Right lobe of liver (tissue), 6 donors: ENCODE measurements around the gene ACSS1. TPM values are rescaled to one million over a fixed set of nuclear protein-coding genes. Genes with fewer than 3 reads are reported as not detected.

Source experiments
- ATAC-seq, 4 donors: fragments of 200-7000 bp; cut with Tn5 transposase; one replicate each; pipeline ENCODE4 v1.9.1; 2020; ENCODE audit warnings: mild to moderate bottlenecking in 4 of 4, moderate library complexity in 4 of 4
- DNase-seq, 3 donors: peaks; one replicate each; pipeline ENCODE4 v3.0.0-alpha.2; 2020
- H3K27ac ChIP-seq, 3 donors: fragments of 200-600 bp; one replicate each; pipeline ENCODE4 v1.8.0; 2022
- H3K27me3 ChIP-seq, 2 donors: fragments of 200-600 bp; one replicate each; pipeline ENCODE4 v1.8.0; 2022
- H3K36me3 ChIP-seq, 4 donors: fragments of 200-600 bp; sonication (generic) in 1 of 4; one replicate each; pipeline versions ENCODE4 v1.5.1 to v1.8.0; 2017 to 2022; ENCODE audit warnings: control low read depth in 1 of 4
- H3K4me1 ChIP-seq, 4 donors: fragments of 200-600 bp; sonication (generic) in 1 of 4; one replicate each; pipeline versions ENCODE4 v1.5.1 to v1.8.0; 2017 to 2022; ENCODE audit warnings: control low read depth in 1 of 4
- H3K4me3 ChIP-seq, 3 donors: fragments of 200-600 bp; one replicate each; pipeline ENCODE4 v1.8.0; 2022
- H3K9me3 ChIP-seq, 4 donors: fragments of 200-600 bp; sonication (generic) in 1 of 4; one replicate each; pipeline versions ENCODE4 v1.5.1 to v1.8.0; 2017 to 2022; ENCODE audit warnings: control low read depth in 1 of 4
- CTCF ChIP-seq, 4 donors: fragments of 200-600 bp in 3 of 4; fragments of 450-650 bp in 1 of 4; IDR thresholded peaks; one replicate each; pipeline versions ENCODE4 v1.5.1 to v1.8.0; 2016 to 2022; ENCODE audit warnings: antibody characterized with exemption in 4 of 4, mild to moderate bottlenecking in 2 of 4
- POLR2A ChIP-seq: fragments of 450-650 bp; IDR thresholded peaks from one replicate; pipeline ENCODE4 v1.6.1; 2017; ENCODE audit warnings: antibody characterized with exemption, mild to moderate bottlenecking
- WGBS: methylation state at CpG from one replicate; pipeline ENCODE4 v1.1.6; 2018; ENCODE audit warnings: low coverage, low lambda C conversion rate; ENCODE audit not compliant: insufficient coverage; ENCODE audit errors: missing lambda C conversion rate; 5-methylcytosine and 5-hydroxymethylcytosine counted together
- intact Hi-C, 2 donors: fragments of 100-400 bp; cut with DNase I; formaldehyde crosslinking; loops; one replicate each; pipeline versions ENCODE4 v1.11.2 to v1.14.1; 2022
- long read RNA-seq: library from polyadenylated mRNA; unstranded; transcript quantifications from one replicate; pipeline ENCODE4 v2.0.0, GENCODE V29; 2019
- total RNA-seq, 6 experiments: library from RNA; depleted of rRNA in 2 of 6; stranded (reverse); fragments of >200 nt in 2 of 6; fragmentation: NEBNext Ultra II Directional in 3 of 6; extraction: Animal tissue kit (Norgen Biotek cat#: 25700) in 3 of 6; gene quantifications; one replicate each; pipeline versions ENCODE4 v1.1.0 to v1.2.4, GENCODE V29; 2016 to 2023
- donor health status: DM: no; HTN: yes; CAD: no.
- donor health status: DM: no; HTN: no; CAD: no.
- donor health status: DM: no; HTN: no; CAD: no.
- donor health status: DM: no; HTN: yes; CAD: no.
- donor health status: DM: no; HTN: yes; CAD: no.

Gene ACSS1
- 1 to 10 TPM; 3.5 to 9.1 (median 6.3) TPM for total RNA-seq
- long read RNA-seq, partial matches to known transcripts, result 1 of 1 reads
- long read RNA-seq, other reads (novel, unspliced or antisense), result 0 of 1 reads

GRCh38 chr20:25058051-25058846 lies at the start of gene ACSS1:
ACSS1 (minus strand) TSS chr20:25058139; CDS start chr20:25058102, 37 bp downstream.
- Histone ChIP-seq H3K4me3 (peak within 1 kb of the TSS; percentile 62 to 68 (median 66)), H3K27ac (peak within 1 kb of the TSS; percentile 68 to 84 (median 81)), H3K4me1 (peaks cover 0 to 50% (median 13%) of the 10 kb centered on the region in 4 donors), H3K27me3 (no peaks in the 10 kb centered on the region), H3K9me3 (no peaks in the 10 kb centered on the region), H3K36me3 (no peaks in the 10 kb centered on the region)
- DNase-seq, result peak; percentile 64 to 69 (median 68)
- 7% methylated on average over 6 of the region's 56 CpGs for WGBS
- no peak for TF ChIP-seq CTCF (IDR thresholded peaks at IDR 0.05)
- TF ChIP-seq POLR2A, result no peak
- intact Hi-C loops, result no loop called here
- peak; percentile 26 to 62 (median 41) for ATAC-seq

GRCh38 chr20:25103526-25103925 lies 45.6 kb upstream of the ACSS1 start:
- H3K36me3 ChIP-seq, result no peaks in the 10 kb centered on the region
- ATAC-seq, result no peak
- no peak overlapping the region for H3K27ac ChIP-seq
- 74% methylated on average over 2 of the region's 3 CpGs for WGBS
- DNase-seq, result no peak
- no peak for TF ChIP-seq CTCF (IDR thresholded peaks at IDR 0.05)
- no peak overlapping the region for H3K4me3 ChIP-seq
- H3K9me3 ChIP-seq, result no peaks in the 10 kb centered on the region
- intact Hi-C loops, result no loop called here
- H3K4me1 ChIP-seq, result no peaks in the 10 kb centered on the region
- H3K27me3 ChIP-seq, result no peaks in the 10 kb centered on the region

- no peaks in the 10 kb centered on the region for H3K4me1 ChIP-seq
- intact Hi-C loops, result no loop called here
- TF ChIP-seq CTCF (IDR thresholded peaks at IDR 0.05) (no peak), POLR2A (no peak)
- DNase-seq (no peak), ATAC-seq (no peak)
- no peaks in the 10 kb centered on the region for H3K9me3 ChIP-seq
- WGBS, result 57% methylated on average over 1 of the region's 3 CpGs
- no peak overlapping the region for H3K27ac ChIP-seq
- no peaks in the 10 kb centered on the region for H3K27me3 ChIP-seq
- H3K36me3 ChIP-seq, result no peaks in the 10 kb centered on the region
- no peak overlapping the region for H3K4me3 ChIP-seq
Measured at GRCh38 chr20:25100914-25101313, 43.0 kb upstream of the ACSS1 start.

- Histone ChIP-seq H3K4me1 (no peaks in the 10 kb centered on the region), H3K27ac (no peak overlapping the region), H3K36me3 (no peaks in the 10 kb centered on the region), H3K27me3 (no peaks in the 10 kb centered on the region), H3K9me3 (no peaks in the 10 kb centered on the region), H3K4me3 (no peak overlapping the region)
- WGBS, result 38% methylated on average over 4 of the region's 4 CpGs
- TF ChIP-seq CTCF (IDR thresholded peaks at IDR 0.05) (no peak), POLR2A (no peak)
- ATAC-seq (no peak), DNase-seq (no peak)
- intact Hi-C loops, result no loop called here
Measured at GRCh38 chr20:25099601-25100140, 41.7 kb upstream of the ACSS1 start.
